Hematopoietic multipotent progenitor cell treated with erythropoietin and hydrocortisone succinate and interleukin-3 and kit ligand, for 4 days (in vitro differentiated cells): ENCODE data around the gene ALDOB.

Experiments used
- DNase-seq: peaks from one replicate; pipeline ENCODE4 v3.0.0-alpha.2; 2015

The ALDOB gene

GRCh38 chr9:101455656-101456240 lies 20.2 kb upstream of the ALDOB start:
- no peak for DNase-seq

GRCh38 chr9:101453776-101454570 lies 18.4 kb upstream of the ALDOB start:
- DNase-seq, result no peak

- no peak for DNase-seq
Measured at GRCh38 chr9:101451498-101451897, 15.9 kb upstream of the ALDOB start.

- DNase-seq, result no peak
Measured at GRCh38 chr9:101450931-101451330, 15.4 kb upstream of the ALDOB start.

- DNase-seq, result peak; percentile 81
Measured at GRCh38 chr9:101449071-101449721, 13.6 kb upstream of the ALDOB start.

GRCh38 chr9:101448680-101449070 lies 13.1 kb upstream of the ALDOB start:
- DNase-seq, result no peak

GRCh38 chr9:101446732-101447131 lies 11.2 kb upstream of the ALDOB start:
- no peak for DNase-seq

- DNase-seq, result no peak
Measured at GRCh38 chr9:101445353-101446029, 9.9 kb upstream of the ALDOB start.

- no peak for DNase-seq
Measured at GRCh38 chr9:101443364-101443771, 7.8 kb upstream of the ALDOB start.

GRCh38 chr9:101442736-101443135 lies 7.2 kb upstream of the ALDOB start:
- no peak for DNase-seq

- DNase-seq, result no peak
Measured at GRCh38 chr9:101442318-101442717, 6.7 kb upstream of the ALDOB start.

- DNase-seq, result no peak
Measured at GRCh38 chr9:101440714-101441230, 5.2 kb upstream of the ALDOB start.

GRCh38 chr9:101438523-101438922 lies 2.9 kb upstream of the ALDOB start:
- DNase-seq, result no peak

- DNase-seq, result no peak
Measured at GRCh38 chr9:101437806-101438232, 2.2 kb upstream of the ALDOB start.

GRCh38 chr9:101434998-101435397 lies 576 bp downstream of the ALDOB start:
- no peak for DNase-seq

- DNase-seq, result no peak
Measured at GRCh38 chr9:101433229-101433628, 2.3 kb downstream of the ALDOB start.

GRCh38 chr9:101432740-101433139 lies 2.8 kb downstream of the ALDOB start:
- no peak for DNase-seq

- DNase-seq, result no peak
Measured at GRCh38 chr9:101432171-101432570, 3.4 kb downstream of the ALDOB start.

GRCh38 chr9:101429736-101430135 lies 5.8 kb downstream of the ALDOB start:
- DNase-seq, result no peak

GRCh38 chr9:101428909-101429308 lies 6.7 kb downstream of the ALDOB start:
- DNase-seq, result no peak

GRCh38 chr9:101427957-101428655 lies 7.5 kb downstream of the ALDOB start:
- DNase-seq, result no peak

GRCh38 chr9:101427358-101427757 lies 8.2 kb downstream of the ALDOB start:
- no peak for DNase-seq

- DNase-seq, result no peak
Measured at GRCh38 chr9:101421653-101422065, 13.9 kb downstream of the ALDOB start.
